ENCODE data around the gene PRKCH.

PRKCH gene

GRCh38 chr14:61567838-61568571, 246.6 kb downstream of the PRKCH start:
- DNase-seq (ENCODE audit: low read depth in 2 of 2): no peak

- DNase-seq (ENCODE audit: low read depth in 2 of 2): peak; percentile 19 to 39
Observed at GRCh38 chr14:61568572-61569011, 247.2 kb downstream of the PRKCH start.

DNA sequence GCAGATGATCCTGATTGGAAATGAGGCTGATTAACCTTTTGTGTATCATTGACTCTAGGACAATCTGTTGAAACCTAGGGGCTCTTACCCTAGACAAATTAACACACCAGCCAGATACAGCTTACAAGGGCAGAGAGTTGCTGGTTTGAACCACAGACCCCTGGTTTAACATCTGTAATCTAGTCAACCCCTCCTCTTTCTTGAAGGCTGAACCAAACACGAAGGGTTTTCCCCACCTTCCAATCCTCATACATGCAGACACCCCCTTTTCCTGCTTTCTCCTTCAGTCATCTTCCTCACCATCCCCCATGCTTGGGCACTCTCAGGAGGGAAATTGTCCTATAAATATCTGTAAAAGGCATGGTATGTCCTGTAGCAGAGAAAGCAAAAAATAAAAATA, 247.9 kb downstream of the PRKCH start:
- DNase-seq (ENCODE audit: low read depth in 2 of 2): no peak

- DNase-seq (ENCODE audit: low read depth in 2 of 2): peak; percentile 41 to 53
Observed at GRCh38 chr14:61569812-61570548, 248.6 kb downstream of the PRKCH start.

DNA sequence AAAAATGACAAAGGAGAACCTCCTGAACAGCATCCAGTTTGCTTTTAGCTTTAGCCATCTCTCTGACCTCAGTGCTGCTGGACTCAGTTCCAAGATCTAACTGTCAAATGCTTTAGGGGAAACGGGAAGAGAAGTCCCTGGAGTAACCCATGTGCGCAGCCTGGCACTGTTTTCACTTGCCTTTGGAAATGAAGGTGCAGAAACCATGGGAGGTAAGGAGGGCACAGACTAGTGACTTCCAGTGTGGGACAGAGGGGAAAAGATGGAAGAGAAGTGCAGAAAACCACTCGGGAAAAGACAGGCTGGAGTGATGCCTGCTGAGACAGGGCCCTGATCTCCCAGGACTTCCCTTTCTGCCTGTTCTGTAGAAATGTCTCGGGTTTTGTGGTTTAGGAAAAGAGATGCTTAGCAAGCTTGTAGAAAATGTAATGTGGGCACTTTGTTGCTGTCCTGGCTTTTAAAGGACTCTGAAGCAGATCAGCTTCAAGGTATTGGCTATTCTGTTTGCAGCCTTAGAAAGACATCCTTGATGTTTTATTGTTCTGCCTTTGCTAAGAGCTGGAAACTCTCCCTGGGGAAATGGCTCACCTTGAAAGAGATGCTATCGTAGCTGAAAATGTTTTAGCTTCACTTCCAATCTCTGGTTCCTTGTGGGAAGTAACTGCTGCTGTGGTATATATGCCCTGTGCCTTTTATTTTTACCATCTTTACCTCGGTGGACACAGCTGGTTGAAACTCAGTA, 249.3 kb downstream of the PRKCH start:
- no peak for DNase-seq (ENCODE audit: low read depth in 2 of 2)

DNA sequence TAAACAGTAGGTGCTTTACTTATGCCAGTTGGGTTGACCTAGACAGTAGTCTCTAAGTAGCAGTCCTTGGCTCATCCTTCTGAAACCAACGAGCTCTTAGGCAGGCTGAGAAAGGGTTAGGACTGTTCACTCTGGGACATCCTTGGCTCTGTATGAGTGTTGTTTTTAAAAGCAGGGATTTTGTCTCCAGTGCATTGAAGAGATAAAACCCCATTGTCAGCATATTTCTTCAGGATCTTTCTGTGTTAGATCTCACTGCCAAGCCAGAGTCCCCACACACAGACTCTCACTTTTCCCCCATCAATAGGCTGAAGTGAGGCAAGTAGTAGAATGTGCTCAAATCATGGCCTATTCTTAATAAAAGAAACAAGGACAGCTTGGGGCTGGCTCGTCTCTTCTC, 250.5 kb downstream of the PRKCH start:
- DNase-seq (ENCODE audit: low read depth in 2 of 2): no peak

GRCh38 chr14:61573321-61573720, 251.9 kb downstream of the PRKCH start:
- no peak for DNase-seq (ENCODE audit: low read depth in 2 of 2)

- DNase-seq (ENCODE audit: low read depth in 2 of 2): no peak
Observed at GRCh38 chr14:61573748-61574513, 252.6 kb downstream of the PRKCH start.

- no peak for DNase-seq (ENCODE audit: low read depth in 2 of 2)
Observed at GRCh38 chr14:61574514-61574807, 253.1 kb downstream of the PRKCH start.

- DNase-seq (ENCODE audit: low read depth in 2 of 2): no peak
Observed at GRCh38 chr14:61575126-61575525, 253.7 kb downstream of the PRKCH start.

DNA sequence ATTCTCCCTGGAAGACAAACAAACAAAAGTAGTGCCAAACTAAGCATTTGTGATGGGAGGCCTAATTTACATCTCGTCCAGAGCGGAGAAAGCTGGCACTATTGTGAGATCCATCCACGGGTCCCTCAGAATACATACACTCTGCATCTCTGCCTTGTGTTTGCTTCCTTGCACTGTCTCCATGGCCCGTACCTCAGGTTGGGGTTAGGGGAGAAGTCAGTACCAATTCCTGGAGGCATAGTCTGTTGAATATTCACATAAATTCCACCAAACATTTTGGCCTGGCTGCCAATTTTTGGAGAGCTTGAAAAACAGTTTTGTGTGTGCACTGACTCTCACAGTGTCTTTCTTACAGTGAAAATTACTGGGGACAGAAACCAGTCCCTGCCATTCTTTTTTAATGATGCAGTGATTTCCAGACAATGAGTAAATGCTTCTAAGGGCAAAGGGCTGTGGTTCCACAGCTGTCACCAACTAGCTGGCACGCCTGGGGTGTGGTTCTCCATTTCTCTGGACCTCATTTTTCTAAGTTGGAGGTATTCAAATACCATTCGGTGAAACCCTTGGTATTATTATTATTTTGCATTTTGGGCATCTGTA, 254.3 kb downstream of the PRKCH start:
- no peak for DNase-seq (ENCODE audit: low read depth in 2 of 2)

- no peak for DNase-seq (ENCODE audit: low read depth in 2 of 2)
Observed at GRCh38 chr14:61577506-61577931, 256.1 kb downstream of the PRKCH start.

DNA sequence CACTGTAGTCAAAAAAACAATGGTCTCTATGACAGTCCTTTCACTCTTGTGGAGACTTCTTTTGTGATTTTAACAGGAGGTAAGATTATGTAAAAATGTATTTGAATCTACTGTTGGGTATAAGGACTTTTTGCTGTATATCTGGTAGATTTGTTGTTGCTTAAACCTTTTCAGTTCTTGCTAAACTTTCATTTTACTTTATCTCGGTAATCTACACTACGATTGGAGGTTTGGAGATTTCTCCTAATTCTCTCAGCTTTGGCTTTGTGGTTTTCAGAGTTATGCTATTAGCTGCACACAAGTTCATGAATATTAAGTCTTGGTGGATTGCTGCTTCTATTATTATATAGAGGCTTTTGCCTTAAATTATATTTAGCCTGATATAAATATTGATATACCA, 257.4 kb downstream of the PRKCH start:
- no peak for DNase-seq (ENCODE audit: low read depth in 2 of 2)

GRCh38 chr14:61581340-61581739, 260.0 kb downstream of the PRKCH start:
- DNase-seq (ENCODE audit: low read depth in 2 of 2): no peak

DNA sequence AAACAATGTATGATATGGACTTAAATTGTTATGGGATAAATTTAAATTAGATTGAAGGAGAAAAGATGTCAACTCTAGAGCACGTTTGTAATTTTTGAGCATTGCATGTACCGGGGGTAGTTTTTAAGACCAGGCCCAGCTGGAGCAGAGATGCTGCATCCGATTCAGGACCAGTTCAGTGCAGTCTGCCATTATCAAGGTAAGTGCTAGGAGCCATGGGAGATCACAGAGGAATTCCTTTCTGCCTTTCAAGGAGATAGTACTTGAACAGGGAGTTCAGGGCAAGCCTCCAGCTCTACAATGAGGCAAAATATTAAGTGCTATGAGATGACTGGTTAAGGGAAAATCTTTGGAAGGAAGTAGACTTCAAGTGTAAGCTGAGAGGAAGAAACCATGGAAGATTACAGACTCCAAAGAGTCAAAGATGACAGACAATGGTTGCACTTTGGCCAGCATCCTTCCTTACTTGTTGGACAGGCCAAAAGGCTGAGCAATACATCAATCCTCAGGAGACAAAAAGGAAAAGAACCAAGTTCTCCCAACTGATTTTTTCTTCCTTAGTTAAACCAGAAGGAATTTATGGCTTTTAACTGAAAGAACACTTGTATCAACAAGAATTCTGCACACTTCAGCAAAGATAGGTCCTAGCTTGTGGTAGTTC, 260.7 kb downstream of the PRKCH start:
- DNase-seq (ENCODE audit: low read depth in 2 of 2): no peak

DNA sequence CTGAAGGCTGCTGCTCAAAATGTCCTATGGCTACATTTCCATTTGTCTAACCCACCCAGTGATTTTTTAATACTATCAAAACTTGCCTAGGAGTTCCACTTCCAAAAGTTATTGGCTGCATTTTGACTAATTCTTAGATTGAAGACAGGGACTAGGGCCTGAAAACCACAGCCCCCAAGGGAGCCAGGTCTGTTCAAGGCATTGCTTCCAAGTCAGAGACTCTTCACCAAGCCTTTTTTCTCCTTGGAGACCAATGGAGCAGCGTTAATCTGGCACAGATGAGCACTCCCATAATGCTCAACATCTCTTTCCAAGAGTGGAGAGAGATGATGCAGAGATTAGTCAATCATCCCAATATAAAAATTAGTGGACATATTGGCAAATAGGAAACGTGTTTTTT, 261.4 kb downstream of the PRKCH start:
- DNase-seq (ENCODE audit: low read depth in 2 of 2): no peak

- no peak for DNase-seq (ENCODE audit: low read depth in 2 of 2)
Observed at GRCh38 chr14:61584331-61584741, 263.0 kb downstream of the PRKCH start.

GRCh38 chr14:61585598-61586543, 264.5 kb downstream of the PRKCH start:
- DNase-seq (ENCODE audit: low read depth in 2 of 2): no peak

DNA sequence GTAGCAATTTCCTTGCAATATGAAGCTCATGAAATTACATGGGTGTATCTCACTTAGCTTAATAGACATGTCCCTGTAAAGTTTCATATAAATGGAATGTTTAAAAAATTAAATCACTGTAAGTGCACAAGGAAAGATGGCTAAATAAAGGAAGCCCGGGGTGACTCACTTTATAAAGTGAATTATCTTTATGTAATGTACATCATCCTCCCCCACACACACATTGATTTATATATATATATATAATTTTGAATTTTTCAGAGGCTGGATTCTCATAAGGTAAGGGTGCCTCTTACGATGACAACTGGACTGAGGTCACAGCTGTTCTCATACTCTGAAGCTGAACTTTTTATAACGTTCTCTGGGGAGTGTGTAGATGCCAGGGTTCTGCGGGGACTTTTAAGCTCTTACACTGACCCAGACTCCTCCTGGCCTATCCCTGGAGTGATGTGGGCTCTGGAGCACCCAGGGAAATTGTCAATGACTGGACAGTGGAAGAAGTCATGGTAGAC, 265.2 kb downstream of the PRKCH start:
- DNase-seq (ENCODE audit: low read depth in 2 of 2): no peak

Measured in stimulated activated CD4-positive, alpha-beta T cell treated with anti-CD3 and anti-CD28 coated beads, Interleukin-15, amount 100 ng/mL, for 48 hours (primary cell).